ENCODE data around the gene TRAPPC2B. TPM values are rescaled to one million over a fixed set of nuclear protein-coding genes. Genes with fewer than 3 reads are reported as not detected.
"Not testable (repeated sequence)": the region's sequence is repeated elsewhere in the genome, so short reads cannot be mapped to it uniquely, and the experiment has no call there.

Gene TRAPPC2B
- total RNA-seq, 1 donor from 2014 or later = 13.4 TPM

- no peak for DNase-seq (ENCODE audit: extremely low spot score, unreplicated experiment)
- H3K27me3 Mint-ChIP-seq (ENCODE audit: unreplicated experiment) = no peaks in the 10 kb centered on the region
- no peak overlapping the region for H3K27ac Mint-ChIP-seq (ENCODE audit: unreplicated experiment)
- H3K4me3 Mint-ChIP-seq (ENCODE audit: unreplicated experiment) = no peak overlapping the region
- no peak for TF ChIP-seq CTCF (IDR thresholded peaks at IDR 0.05)
- peaks cover 43% of the 10 kb centered on the region for H3K36me3 Mint-ChIP-seq (ENCODE audit: unreplicated experiment)
- H3K4me1 Mint-ChIP-seq (ENCODE audit: unreplicated experiment) = peaks cover 14% of the 10 kb centered on the region
- peaks cover 9% of the 10 kb centered on the region for H3K9me3 Mint-ChIP-seq (ENCODE audit: unreplicated experiment)
Measured at GRCh38 chr19:57366776-57367175, 3.4 kb downstream of the TRAPPC2B start.

GRCh38 chr19:57374179-57374578 lies 10.8 kb downstream of the TRAPPC2B start:
- H3K9me3 Mint-ChIP-seq (ENCODE audit: unreplicated experiment) = peaks cover 27% of the 10 kb centered on the region
- no peak overlapping the region for H3K27ac Mint-ChIP-seq (ENCODE audit: unreplicated experiment)
- H3K36me3 Mint-ChIP-seq (ENCODE audit: unreplicated experiment) = peaks cover 89% of the 10 kb centered on the region
- TF ChIP-seq CTCF (IDR thresholded peaks at IDR 0.05) = no peak
- DNase-seq (ENCODE audit: extremely low spot score, unreplicated experiment) = no peak
- H3K27me3 Mint-ChIP-seq (ENCODE audit: unreplicated experiment) = no peaks in the 10 kb centered on the region
- no peak overlapping the region for H3K4me3 Mint-ChIP-seq (ENCODE audit: unreplicated experiment)
- H3K4me1 Mint-ChIP-seq (ENCODE audit: unreplicated experiment) = no peaks in the 10 kb centered on the region

DNA sequence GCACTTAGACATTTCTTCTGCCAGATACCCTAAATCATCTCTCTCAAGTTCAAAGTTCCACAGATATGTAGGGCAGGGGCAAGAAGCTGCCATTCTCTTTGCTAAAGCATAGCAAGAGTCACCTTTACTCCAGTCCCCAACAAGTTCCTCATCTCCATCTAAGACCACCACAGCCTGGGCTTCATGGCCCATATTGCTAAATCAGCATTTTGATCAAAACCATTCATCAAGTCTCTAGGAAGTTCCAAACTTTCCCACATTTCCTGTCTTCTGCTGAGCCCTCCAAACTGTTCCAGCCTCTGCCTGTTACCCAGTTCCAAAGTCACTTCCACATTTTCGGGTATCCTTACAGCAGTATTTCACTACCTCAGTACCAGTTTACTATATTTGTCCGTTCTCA lies 11.3 kb downstream of the TRAPPC2B start:
- Mint-ChIP-seq H3K36me3 (ENCODE audit: unreplicated experiment) (peaks cover 89% of the 10 kb centered on the region), H3K9me3 (ENCODE audit: unreplicated experiment) (peaks cover 32% of the 10 kb centered on the region)
- not testable (repeated sequence) for H3K4me3 Mint-ChIP-seq (ENCODE audit: unreplicated experiment); H3K4me1 Mint-ChIP-seq (ENCODE audit: unreplicated experiment); DNase-seq (ENCODE audit: extremely low spot score, unreplicated experiment); H3K27ac Mint-ChIP-seq (ENCODE audit: unreplicated experiment); H3K27me3 Mint-ChIP-seq (ENCODE audit: unreplicated experiment)

- Mint-ChIP-seq H3K4me1 (ENCODE audit: unreplicated experiment) (no peaks in the 10 kb centered on the region), H3K36me3 (ENCODE audit: unreplicated experiment) (peaks cover 81% of the 10 kb centered on the region), H3K27ac (ENCODE audit: unreplicated experiment) (no peak overlapping the region), H3K4me3 (ENCODE audit: unreplicated experiment) (no peak overlapping the region), H3K27me3 (ENCODE audit: unreplicated experiment) (no peaks in the 10 kb centered on the region), H3K9me3 (ENCODE audit: unreplicated experiment) (peaks cover 42% of the 10 kb centered on the region)
- TF ChIP-seq CTCF (IDR thresholded peaks at IDR 0.05) = no peak
- no peak for DNase-seq (ENCODE audit: extremely low spot score, unreplicated experiment)
Measured at GRCh38 chr19:57376151-57376550, 12.8 kb downstream of the TRAPPC2B start.

- Mint-ChIP-seq H3K4me1 (ENCODE audit: unreplicated experiment) (no peaks in the 10 kb centered on the region), H3K9me3 (ENCODE audit: unreplicated experiment) (peaks cover 35% of the 10 kb centered on the region), H3K4me3 (ENCODE audit: unreplicated experiment) (no peak overlapping the region), H3K27me3 (ENCODE audit: unreplicated experiment) (no peaks in the 10 kb centered on the region), H3K27ac (ENCODE audit: unreplicated experiment) (no peak overlapping the region), H3K36me3 (ENCODE audit: unreplicated experiment) (peaks cover 66% of the 10 kb centered on the region)
- no peak for DNase-seq (ENCODE audit: extremely low spot score, unreplicated experiment)
- TF ChIP-seq CTCF (IDR thresholded peaks at IDR 0.05) = no peak
Measured at GRCh38 chr19:57377498-57378146, 14.3 kb downstream of the TRAPPC2B start.

All from osteocyte (in vitro differentiated cells).